HL-60 (cell line): ENCODE data around the gene TBPL1.
A peak's percentile ranks its signal among the peaks of the same experiment; 100 is the strongest.

Experiments used
- POLR2AphosphoS5 ChIP-seq: IDR thresholded peaks from 2 replicates; pipeline ENCODE4 v1.6.1; 2012; ENCODE audit warnings: low read depth
- TF ChIP-seq, protein P1 (sequence below): IDR thresholded peaks from one replicate; pipeline ENCODE4 v1.5.1; 2011; ENCODE audit warnings: low read length, control low read depth, inconsistent platforms; ENCODE audit not compliant: insufficient read depth
- TF ChIP-seq, protein P2 (sequence below): IDR thresholded peaks from 2 replicates; pipeline ENCODE4 v1.6.1; 2012; ENCODE audit warnings: low read depth; ENCODE audit not compliant: insufficient replicate concordance

DNA sequence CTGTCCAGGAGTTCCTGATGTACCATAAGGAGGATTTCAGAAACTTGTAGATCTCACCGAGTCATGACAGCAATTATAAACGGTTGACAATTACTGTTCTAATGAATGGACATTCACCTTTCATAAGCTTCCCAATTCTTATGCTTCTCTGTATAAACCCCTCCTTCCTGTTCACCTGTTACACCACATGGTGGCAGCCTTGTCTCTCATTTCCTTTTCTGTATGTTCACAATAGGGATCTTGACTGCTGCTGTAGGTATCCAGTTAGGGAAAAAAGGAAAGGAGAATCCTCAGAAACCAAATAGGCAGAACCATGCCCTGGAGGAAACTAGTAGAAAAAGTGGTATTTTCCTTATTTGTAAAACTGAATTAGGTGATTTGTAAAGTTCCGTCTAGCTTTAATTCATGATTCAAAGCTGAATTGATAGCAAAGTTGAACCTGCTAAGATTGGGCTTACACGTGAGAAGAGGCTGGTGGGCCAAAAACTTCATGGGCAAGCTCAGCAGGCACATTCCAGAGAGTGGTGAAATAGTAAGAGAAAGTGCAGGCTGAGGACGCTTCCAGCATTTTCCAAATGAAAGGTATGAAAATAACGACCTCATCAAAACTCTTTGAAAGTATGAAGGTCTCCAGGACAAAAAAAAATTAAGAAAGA, 29.0 kb upstream of the TBPL1 start:
- TF ChIP-seq, protein P1, sequence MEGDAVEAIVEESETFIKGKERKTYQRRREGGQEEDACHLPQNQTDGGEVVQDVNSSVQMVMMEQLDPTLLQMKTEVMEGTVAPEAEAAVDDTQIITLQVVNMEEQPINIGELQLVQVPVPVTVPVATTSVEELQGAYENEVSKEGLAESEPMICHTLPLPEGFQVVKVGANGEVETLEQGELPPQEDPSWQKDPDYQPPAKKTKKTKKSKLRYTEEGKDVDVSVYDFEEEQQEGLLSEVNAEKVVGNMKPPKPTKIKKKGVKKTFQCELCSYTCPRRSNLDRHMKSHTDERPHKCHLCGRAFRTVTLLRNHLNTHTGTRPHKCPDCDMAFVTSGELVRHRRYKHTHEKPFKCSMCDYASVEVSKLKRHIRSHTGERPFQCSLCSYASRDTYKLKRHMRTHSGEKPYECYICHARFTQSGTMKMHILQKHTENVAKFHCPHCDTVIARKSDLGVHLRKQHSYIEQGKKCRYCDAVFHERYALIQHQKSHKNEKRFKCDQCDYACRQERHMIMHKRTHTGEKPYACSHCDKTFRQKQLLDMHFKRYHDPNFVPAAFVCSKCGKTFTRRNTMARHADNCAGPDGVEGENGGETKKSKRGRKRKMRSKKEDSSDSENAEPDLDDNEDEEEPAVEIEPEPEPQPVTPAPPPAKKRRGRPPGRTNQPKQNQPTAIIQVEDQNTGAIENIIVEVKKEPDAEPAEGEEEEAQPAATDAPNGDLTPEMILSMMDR: peak; percentile 42
- TF ChIP-seq POLR2AphosphoS5: no peak
- TF ChIP-seq, protein P2, sequence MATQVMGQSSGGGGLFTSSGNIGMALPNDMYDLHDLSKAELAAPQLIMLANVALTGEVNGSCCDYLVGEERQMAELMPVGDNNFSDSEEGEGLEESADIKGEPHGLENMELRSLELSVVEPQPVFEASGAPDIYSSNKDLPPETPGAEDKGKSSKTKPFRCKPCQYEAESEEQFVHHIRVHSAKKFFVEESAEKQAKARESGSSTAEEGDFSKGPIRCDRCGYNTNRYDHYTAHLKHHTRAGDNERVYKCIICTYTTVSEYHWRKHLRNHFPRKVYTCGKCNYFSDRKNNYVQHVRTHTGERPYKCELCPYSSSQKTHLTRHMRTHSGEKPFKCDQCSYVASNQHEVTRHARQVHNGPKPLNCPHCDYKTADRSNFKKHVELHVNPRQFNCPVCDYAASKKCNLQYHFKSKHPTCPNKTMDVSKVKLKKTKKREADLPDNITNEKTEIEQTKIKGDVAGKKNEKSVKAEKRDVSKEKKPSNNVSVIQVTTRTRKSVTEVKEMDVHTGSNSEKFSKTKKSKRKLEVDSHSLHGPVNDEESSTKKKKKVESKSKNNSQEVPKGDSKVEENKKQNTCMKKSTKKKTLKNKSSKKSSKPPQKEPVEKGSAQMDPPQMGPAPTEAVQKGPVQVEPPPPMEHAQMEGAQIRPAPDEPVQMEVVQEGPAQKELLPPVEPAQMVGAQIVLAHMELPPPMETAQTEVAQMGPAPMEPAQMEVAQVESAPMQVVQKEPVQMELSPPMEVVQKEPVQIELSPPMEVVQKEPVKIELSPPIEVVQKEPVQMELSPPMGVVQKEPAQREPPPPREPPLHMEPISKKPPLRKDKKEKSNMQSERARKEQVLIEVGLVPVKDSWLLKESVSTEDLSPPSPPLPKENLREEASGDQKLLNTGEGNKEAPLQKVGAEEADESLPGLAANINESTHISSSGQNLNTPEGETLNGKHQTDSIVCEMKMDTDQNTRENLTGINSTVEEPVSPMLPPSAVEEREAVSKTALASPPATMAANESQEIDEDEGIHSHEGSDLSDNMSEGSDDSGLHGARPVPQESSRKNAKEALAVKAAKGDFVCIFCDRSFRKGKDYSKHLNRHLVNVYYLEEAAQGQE: no peak
